Ovary (tissue), 9 donors: ENCODE measurements around the gene DOCK4. TPM values are rescaled to one million over a fixed set of nuclear protein-coding genes. Genes with fewer than 3 reads are reported as not detected.

ENCODE experiments used
- DNase-seq, 5 donors: peaks; one replicate each; pipeline ENCODE4 v3.0.0-alpha.2; 2019 to 2020
- H3K27ac ChIP-seq, 2 donors: fragments of 200-600 bp; one replicate each; pipeline versions ENCODE4 v1.5.1 to v1.8.0; 2019 to 2022
- H3K27me3 ChIP-seq: fragments of 200-600 bp; one replicate; pipeline ENCODE4 v1.8.0; 2022
- H3K36me3 ChIP-seq: fragments of 200-600 bp; sonication (generic); one replicate; pipeline ENCODE4 v1.5.1; 2019
- H3K4me1 ChIP-seq: one replicate; pipeline ENCODE4 v1.8.1; 2013; ENCODE audit warnings: mild to moderate bottlenecking, moderate library complexity; ENCODE audit not compliant: insufficient read depth
- H3K4me3 ChIP-seq: fragments of 200-600 bp; sonication (generic); one replicate; pipeline ENCODE4 v1.5.1; 2017
- H3K9me3 ChIP-seq, 2 donors: fragments of 200-600 bp in 1 of 2; sonication (generic) in 1 of 2; one replicate each; pipeline versions ENCODE4 v1.5.1 to v1.8.1; 2013 to 2019; ENCODE audit warnings: mild to moderate bottlenecking in 1 of 2, moderate library complexity in 1 of 2
- CTCF ChIP-seq, 3 donors: fragments of 450-650 bp in 2 of 3; fragments of 200-600 bp in 1 of 3; IDR thresholded peaks; one replicate each; pipeline versions ENCODE4 v1.5.1 to v1.8.0; 2016 to 2022; ENCODE audit warnings: antibody characterized with exemption in 3 of 3, mild to moderate bottlenecking in 1 of 3
- EP300 ChIP-seq: sonication (generic); formaldehyde crosslinking; IDR thresholded peaks from one replicate; pipeline ENCODE4 v1.6.1; 2017; ENCODE audit warnings: antibody characterized with exemption
- POLR2A ChIP-seq: fragments of 450-650 bp; IDR thresholded peaks from one replicate; pipeline ENCODE4 v1.6.1; 2017; ENCODE audit warnings: antibody characterized with exemption, mild to moderate bottlenecking, moderate library complexity
- WGBS, 3 donors: extraction: QIAGEN DNeasy Blood & Tissue Kit in 1 of 3; methylation state at CpG; one replicate each; pipeline versions ENCODE4 v1.1.5 to v1.1.7; 2013 to 2017; 5-methylcytosine and 5-hydroxymethylcytosine counted together
- intact Hi-C, 4 donors: fragments of 100-400 bp; cut with DNase I; formaldehyde crosslinking; loops; one replicate each; pipeline versions ENCODE4 v1.11.0 to v1.15.1; 2022 to 2023
- polyA plus RNA-seq, 2 donors: library from polyadenylated mRNA; stranded (reverse); fragments of 200-250 nt in 1 of 2; fragments of 350-450 nt in 1 of 2; fragmentation: Illumina TruSeq in 1 of 2; extraction: RNeasy Lipid Tissue Mini Kit (QIAGEN cat#74804) in 1 of 2; gene quantifications; one replicate each; pipeline ENCODE4 v1.2.3, GENCODE V29; 2013 to 2014
- total RNA-seq, 7 donors: library from RNA; depleted of rRNA in 2 of 7; stranded (reverse); fragments of >200 nt in 2 of 7; fragmentation: NEBNext Ultra II Directional in 3 of 7; extraction: Animal tissue kit (Norgen Biotek cat#: 25700) in 3 of 7; gene quantifications; one replicate each; pipeline versions ENCODE4 v1.1.0 to v1.2.4, GENCODE V29; 2016 to 2023
- donor health status: DM: no; HTN: no; CAD: no; lungs with moderate emphysema.
- donor health status: DM: no; HTN: no; CAD: no.
- donor health status: Bipolar disorder and iron deficiency.
- donor health status: DM: yes; HTN: yes; CAD: no.
- donor health status: DM: no; HTN: no; CAD: no.
- donor health status: DM: yes; HTN: yes; CAD: no.

The DOCK4 gene
- total and polyA plus RNA-seq, 9 donors = 9.5 to 39.7 (median 27.3) TPM

- no peak for TF ChIP-seq EP300
- no peak for TF ChIP-seq CTCF (IDR thresholded peaks at IDR 0.05)
- TF ChIP-seq POLR2A = no peak
- H3K36me3 ChIP-seq = no peaks in the 10 kb centered on the region
- intact Hi-C loops = no loop called here
- no peaks in the 10 kb centered on the region for H3K27me3 ChIP-seq
- no peak overlapping the region for H3K27ac ChIP-seq
- H3K4me1 ChIP-seq = no peaks in the 10 kb centered on the region
- H3K4me3 ChIP-seq = no peak overlapping the region
- no peaks in the 10 kb centered on the region for H3K9me3 ChIP-seq
- 67 to 90% (median 87%) methylated on average over 1 of the region's 1 CpG for WGBS, 3 donors
- DNase-seq = no peak
Observed at GRCh38 chr7:111997546-111997945, 208.7 kb downstream of the DOCK4 start.

- no peak for DNase-seq
- no peaks in the 10 kb centered on the region for H3K36me3 ChIP-seq
- no peak overlapping the region for H3K4me3 ChIP-seq
- WGBS, 3 donors = 69 to 82% (median 71%) methylated on average over 4 of the region's 4 CpGs
- no peak overlapping the region for H3K27ac ChIP-seq
- no peaks in the 10 kb centered on the region for H3K27me3 ChIP-seq
- H3K4me1 ChIP-seq = no peaks in the 10 kb centered on the region
- TF ChIP-seq CTCF (IDR thresholded peaks at IDR 0.05) = no peak
- H3K9me3 ChIP-seq = no peaks in the 10 kb centered on the region
- intact Hi-C loops = no loop called here
Observed at GRCh38 chr7:111992601-111993000, 213.6 kb downstream of the DOCK4 start.

- Histone ChIP-seq H3K9me3 (no peaks in the 10 kb centered on the region), H3K4me1 (no peaks in the 10 kb centered on the region), H3K27ac (no peak overlapping the region), H3K27me3 (no peaks in the 10 kb centered on the region), H3K4me3 (no peak overlapping the region), H3K36me3 (no peaks in the 10 kb centered on the region)
- no peak for DNase-seq
- intact Hi-C loops = no loop called here
- TF ChIP-seq CTCF (IDR thresholded peaks at IDR 0.05) (no peak), POLR2A (no peak), EP300 (no peak)
- 94 to 98% (median 94%) methylated on average over 3 of the region's 3 CpGs for WGBS, 3 donors
Observed at GRCh38 chr7:111990643-111991042, 215.6 kb downstream of the DOCK4 start.

- Histone ChIP-seq H3K27me3 (no peaks in the 10 kb centered on the region), H3K27ac (no peak overlapping the region), H3K9me3 (no peaks in the 10 kb centered on the region), H3K4me3 (no peak overlapping the region), H3K36me3 (no peaks in the 10 kb centered on the region), H3K4me1 (no peaks in the 10 kb centered on the region)
- DNase-seq = no peak
- no peak for TF ChIP-seq EP300
- TF ChIP-seq CTCF (IDR thresholded peaks at IDR 0.05) = no peak
- TF ChIP-seq POLR2A = no peak
- intact Hi-C loops = no loop called here
- 66 to 88% (median 76%) methylated on average over 1 of the region's 1 CpG for WGBS, 3 donors
Observed at GRCh38 chr7:111987886-111988285, 218.3 kb downstream of the DOCK4 start.
